Endothelial cell of umbilical vein (primary cell): Measurements from ENCODE around the gene AGPAT1. TPM values are rescaled to one million over a fixed set of nuclear protein-coding genes. Genes with fewer than 3 reads are reported as not detected.

Experiments
- BruUV-seq: library from RNA; stranded (reverse); fragments of 400-500 nt; replicated peaks from 2 replicates; lab custom pipeline; 2021; lab: Mats Ljungman, UMichigan
- CTCF ChIA-PET: fragments of 300-600, 350-600 bp; sonication (Branson Sonifier 250); formaldehyde crosslinking; loops from one replicate; lab custom pipeline; 2021; ENCODE audit warnings: antibody characterized with exemption, inconsistent platforms; lab: Charles Lee
- POLR2A ChIA-PET: fragments of 300-600, 350-600 bp; sonication (Branson Sonifier 250); formaldehyde crosslinking; loops from one replicate; lab custom pipeline; 2021; ENCODE audit warnings: antibody characterized with exemption, inconsistent platforms; lab: Charles Lee
- DNase-seq: peaks from one replicate; pipeline ENCODE4 v3.0.0-alpha.2; 2011; ENCODE audit warnings: low read depth, low spot score
- FAIRE-seq: peaks from 2 replicates; lab custom pipeline; 2011; peaks lifted over from hg19 to GRCh38; lab: Jason Lieb, UNC
- H2AFZ ChIP-seq: 2 replicates; pipeline ENCODE4 v1.6.0; 2012; ENCODE audit warnings: low read depth, low read length, control low read depth, inconsistent platforms
- H3K27ac ChIP-seq: 2 replicates; pipeline ENCODE4 v1.5.1; 2011; ENCODE audit warnings: low read depth, mild to moderate bottlenecking, control low read depth, low read length, moderate library complexity; ENCODE audit not compliant: insufficient read depth
- H3K27me3 ChIP-seq, 2 experiments: 2 replicates each; pipeline versions ENCODE4 v1.6.0 to v1.6.1; 2011; ENCODE audit warnings: low read length in 2 of 2, mixed read lengths in 1 of 2; ENCODE audit not compliant: control insufficient read depth in 2 of 2, insufficient read depth in 2 of 2
- H3K36me3 ChIP-seq, 2 experiments: 2 replicates in 1 of 2; 3 replicates in 1 of 2; pipeline ENCODE4 v1.5.1; 2011; ENCODE audit warnings: low read length in 2 of 2, mild to moderate bottlenecking in 1 of 2, moderate library complexity in 1 of 2; ENCODE audit not compliant: control insufficient read depth in 2 of 2, insufficient read depth in 2 of 2; ENCODE audit errors: extremely low read depth in 1 of 2
- H3K4me1 ChIP-seq: 3 replicates; pipeline ENCODE4 v1.5.1; 2011; ENCODE audit warnings: mild to moderate bottlenecking, low read length; ENCODE audit not compliant: control insufficient read depth, insufficient read depth; ENCODE audit errors: extremely low read depth
- H3K4me2 ChIP-seq: 2 replicates; pipeline ENCODE4 v1.6.1; 2011; ENCODE audit warnings: low read length, control low read depth, mixed read lengths; ENCODE audit not compliant: insufficient read depth
- H3K4me3 ChIP-seq, 3 experiments: fragments of 200-600 bp in 1 of 3; sonication (generic), shearing (Covaris generic) in 1 of 3; replicated peaks in 1 of 3; 2 replicates each; pipeline ENCODE4 v1.5.1; 2011 to 2016; ENCODE audit warnings: control low read depth in 3 of 3, low read length in 3 of 3, mild to moderate bottlenecking in 2 of 3, inconsistent platforms in 1 of 3, low read depth in 1 of 3, moderate library complexity in 1 of 3; ENCODE audit not compliant: insufficient read depth in 1 of 3
- H3K79me2 ChIP-seq: 2 replicates; pipeline ENCODE4 v1.6.0; 2012; ENCODE audit warnings: low read length, inconsistent platforms; ENCODE audit not compliant: control insufficient read depth, insufficient read depth
- H3K9ac ChIP-seq: replicated peaks from 2 replicates; pipeline ENCODE3; 2011; ENCODE audit warnings: low read length, control low read depth; ENCODE audit not compliant: insufficient read depth; ENCODE audit errors: extremely low read depth
- H3K9me1 ChIP-seq: replicated peaks from 3 replicates; pipeline ENCODE4 v1.6.0; 2011; ENCODE audit warnings: mild to moderate bottlenecking, low read length; ENCODE audit not compliant: control insufficient read depth, insufficient read depth; ENCODE audit errors: extremely low read depth
- H3K9me3 ChIP-seq: replicated peaks from 2 replicates; pipeline ENCODE4 v1.5.1; 2012; ENCODE audit warnings: low read length, inconsistent platforms; ENCODE audit not compliant: control insufficient read depth, insufficient read depth
- H4K20me1 ChIP-seq: replicated peaks from 2 replicates; pipeline ENCODE3; 2011; ENCODE audit warnings: mild to moderate bottlenecking, low read length; ENCODE audit not compliant: control insufficient read depth, insufficient read depth; ENCODE audit errors: extremely low read depth
- EZH2 ChIP-seq: IDR thresholded peaks from 2 replicates; pipeline ENCODE4 v1.6.1; 2012; ENCODE audit warnings: borderline replicate concordance, low read depth, mild to moderate bottlenecking, moderate library complexity, low read length, inconsistent platforms; ENCODE audit not compliant: severe bottlenecking
- FOS ChIP-seq: IDR thresholded peaks from 2 replicates; pipeline ENCODE4 v1.6.1; 2011; ENCODE audit warnings: mild to moderate bottlenecking, low read length, moderate library complexity, borderline replicate concordance; ENCODE audit not compliant: insufficient read depth
- GATA2 ChIP-seq: IDR thresholded peaks from 2 replicates; pipeline ENCODE4 v1.7.0; 2011; ENCODE audit warnings: low read depth, mild to moderate bottlenecking, moderate library complexity, mixed read lengths, low read length; ENCODE audit not compliant: insufficient read length, insufficient read depth
- JUN ChIP-seq: IDR thresholded peaks from 2 replicates; pipeline ENCODE4 v1.6.1; 2011; ENCODE audit warnings: borderline replicate concordance, low read depth; ENCODE audit not compliant: insufficient read length, insufficient read depth
- MYC ChIP-seq: IDR thresholded peaks from one replicate; pipeline ENCODE4 v1.6.1; 2011; ENCODE audit warnings: mild to moderate bottlenecking, low read depth, low read length
- POLR2A ChIP-seq: IDR thresholded peaks from 2 replicates; pipeline ENCODE4 v1.6.1; 2012; ENCODE audit warnings: low read depth, mild to moderate bottlenecking, control low read depth, low read length
- POLR2AphosphoS5 ChIP-seq: IDR thresholded peaks from 2 replicates; pipeline ENCODE4 v1.6.1; 2012; ENCODE audit warnings: low read depth, mild to moderate bottlenecking, control low read depth, low read length, moderate library complexity; ENCODE audit not compliant: insufficient read depth
- dilution Hi-C: fragments of 300-500 bp; cut with MboI; formaldehyde crosslinking; loops from one replicate; pipeline ENCODE4 v1.15.0; 2019; ENCODE audit warnings: low sequenced_read_pairs; ENCODE audit not compliant: extremely low pct_ligation_motif_present
- intact Hi-C: fragments of 100-400 bp; cut with micrococcal nuclease; formaldehyde crosslinking; loops from one replicate; pipeline ENCODE4 v1.10.0; 2022
- polyA plus RNA-seq, 4 experiments: library from polyadenylated mRNA; depleted of rRNA in 3 of 4; stranded (reverse) in 3 of 4; unstranded in 1 of 4; fragments of >200 nt; gene quantifications; 2 replicates each; pipeline versions ENCODE4 v1.2.1 to v1.2.3, GENCODE V29; 2011 to 2012; ENCODE audit warnings: missing spikeins in 1 of 4
- total RNA-seq: library from RNA; stranded (reverse); gene quantifications from 2 replicates; pipeline ENCODE4 v1.2.3, GENCODE V29; 2021
- TF ChIP-seq, protein P1 (sequence below), 2 donors: IDR thresholded peaks; 1 replicate in 1 of 2; 2 replicates in 1 of 2; pipeline ENCODE4 v1.5.1; 2011; ENCODE audit warnings: low read length in 2 of 2, mild to moderate bottlenecking in 2 of 2, moderate library complexity in 2 of 2, control low read depth in 1 of 2, inconsistent platforms in 1 of 2, low read depth in 1 of 2; ENCODE audit not compliant: insufficient read depth in 1 of 2; ENCODE audit errors: extremely low read depth in 1 of 2
- TF ChIP-seq, protein P2 (sequence below): IDR thresholded peaks from 2 replicates; pipeline ENCODE4 v1.6.1; 2011; ENCODE audit not compliant: insufficient read depth, insufficient read length

Gene AGPAT1
- total and polyA plus RNA-seq, 2 donors (not counting 3 experiments of a cell fraction or from before 2014, with no cell fraction given) = 38.4 to 132 TPM

DNA sequence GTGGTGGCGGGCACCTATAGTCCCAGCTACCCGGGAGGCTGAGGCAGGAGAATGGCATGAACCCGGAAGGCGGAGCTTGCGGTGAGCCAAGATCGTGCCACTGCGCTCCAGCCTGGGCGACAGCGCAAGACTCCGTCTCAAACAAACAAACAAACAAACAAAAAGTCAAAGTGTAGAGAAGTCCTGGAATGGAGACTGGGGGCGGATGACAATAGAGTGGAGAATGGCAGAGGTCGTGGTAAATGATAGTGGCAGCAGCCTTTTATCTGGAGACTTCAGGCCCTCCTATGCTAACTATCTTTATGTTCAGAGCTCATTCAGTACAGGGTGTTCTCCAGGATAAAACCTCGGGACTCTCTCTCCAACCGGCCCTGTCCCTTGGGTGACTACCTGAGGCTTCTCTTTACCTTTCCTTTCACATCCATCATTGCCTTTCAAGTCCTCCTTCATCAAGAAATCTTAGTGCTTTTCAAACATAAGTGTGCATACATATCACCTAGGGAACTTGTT is 44.4 kb downstream of the AGPAT1 start:
- intact Hi-C loops = no loop called here
- dilution Hi-C loops = no loop called here

More for the DNA sequence above, 44.4 kb downstream of the AGPAT1 start:
- no peak overlapping the region for H2AFZ ChIP-seq
- H3K79me2 ChIP-seq = peaks cover 11% of the 10 kb centered on the region
- no peak overlapping the region for H3K9ac ChIP-seq
- ChIA-PET CTCF (interaction anchor here (2.2 kb wide), 1 partner anchor 12 kb away, joined by 9 read pairs; no protein-coding TSS in a partner anchor), POLR2A (no interaction called here)
- BruUV-seq = no TSS peak
- no peaks in the 10 kb centered on the region for H3K9me3 ChIP-seq
- H3K4me1 ChIP-seq = peaks cover 20% of the 10 kb centered on the region
- TF ChIP-seq, protein P1, sequence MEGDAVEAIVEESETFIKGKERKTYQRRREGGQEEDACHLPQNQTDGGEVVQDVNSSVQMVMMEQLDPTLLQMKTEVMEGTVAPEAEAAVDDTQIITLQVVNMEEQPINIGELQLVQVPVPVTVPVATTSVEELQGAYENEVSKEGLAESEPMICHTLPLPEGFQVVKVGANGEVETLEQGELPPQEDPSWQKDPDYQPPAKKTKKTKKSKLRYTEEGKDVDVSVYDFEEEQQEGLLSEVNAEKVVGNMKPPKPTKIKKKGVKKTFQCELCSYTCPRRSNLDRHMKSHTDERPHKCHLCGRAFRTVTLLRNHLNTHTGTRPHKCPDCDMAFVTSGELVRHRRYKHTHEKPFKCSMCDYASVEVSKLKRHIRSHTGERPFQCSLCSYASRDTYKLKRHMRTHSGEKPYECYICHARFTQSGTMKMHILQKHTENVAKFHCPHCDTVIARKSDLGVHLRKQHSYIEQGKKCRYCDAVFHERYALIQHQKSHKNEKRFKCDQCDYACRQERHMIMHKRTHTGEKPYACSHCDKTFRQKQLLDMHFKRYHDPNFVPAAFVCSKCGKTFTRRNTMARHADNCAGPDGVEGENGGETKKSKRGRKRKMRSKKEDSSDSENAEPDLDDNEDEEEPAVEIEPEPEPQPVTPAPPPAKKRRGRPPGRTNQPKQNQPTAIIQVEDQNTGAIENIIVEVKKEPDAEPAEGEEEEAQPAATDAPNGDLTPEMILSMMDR (IDR thresholded peaks at IDR 0.05; ENCODE audit: extremely low read depth in 1 of 2, insufficient read depth in 1 of 2, low read depth in 1 of 2, low read length in 2 of 2) = no peak
- TF ChIP-seq GATA2 (no peak), POLR2AphosphoS5 (no peak), MYC (no peak), FOS (no peak), JUN (no peak), EZH2 (no peak), POLR2A (no peak)
- TF ChIP-seq, protein P2, sequence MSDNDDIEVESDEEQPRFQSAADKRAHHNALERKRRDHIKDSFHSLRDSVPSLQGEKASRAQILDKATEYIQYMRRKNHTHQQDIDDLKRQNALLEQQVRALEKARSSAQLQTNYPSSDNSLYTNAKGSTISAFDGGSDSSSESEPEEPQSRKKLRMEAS = no peak
- H3K27ac ChIP-seq = no peak overlapping the region
- H4K20me1 ChIP-seq = no peaks in the 10 kb centered on the region
- no peaks in the 10 kb centered on the region for H3K9me1 ChIP-seq
- DNase-seq (no peak), FAIRE-seq (no peak)
- no peak overlapping the region for H3K4me2 ChIP-seq
- peaks cover 0 to 2% of the 10 kb centered on the region in 2 experiments for H3K36me3 ChIP-seq
- H3K4me3 ChIP-seq = no peak overlapping the region
- peaks cover 5 to 10% of the 10 kb centered on the region in 2 experiments for H3K27me3 ChIP-seq
